NCI-H146 treated with DMSO at 0.1 percent for 48 hours (cell line): ENCODE results near the gene BPIFB4.

ENCODE experiments used
- DNase-seq: peaks from one replicate; lab custom pipeline; 2025; ENCODE audit not compliant: unreplicated experiment; lab: John Stamatoyannopoulos, UW

Gene BPIFB4

DNA sequence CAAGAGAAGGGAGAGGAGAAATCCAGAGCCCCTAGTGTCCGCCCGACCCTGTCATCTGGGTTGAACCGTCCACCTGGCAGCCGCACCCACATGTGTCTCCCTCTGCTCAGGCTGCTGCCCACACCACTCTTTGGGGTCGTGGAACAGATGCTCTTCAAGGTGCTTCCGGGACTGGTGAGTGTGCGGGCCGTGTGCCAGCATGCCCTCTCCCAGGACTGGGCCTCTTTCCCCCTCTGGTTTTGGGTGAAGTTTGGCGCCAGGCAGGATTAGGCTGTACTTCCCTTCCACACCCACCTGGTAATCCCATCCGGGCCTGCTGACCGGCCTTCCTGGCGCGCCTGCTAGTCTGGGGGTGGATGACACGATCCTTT, 17.8 kb upstream of the BPIFB4 start:
- no peak for DNase-seq

- DNase-seq, result no peak
Observed at GRCh38 chr20:33062105-33062824, 17.2 kb upstream of the BPIFB4 start.

GRCh38 chr20:33062825-33063149, 16.7 kb upstream of the BPIFB4 start:
- DNase-seq, result no peak

DNA sequence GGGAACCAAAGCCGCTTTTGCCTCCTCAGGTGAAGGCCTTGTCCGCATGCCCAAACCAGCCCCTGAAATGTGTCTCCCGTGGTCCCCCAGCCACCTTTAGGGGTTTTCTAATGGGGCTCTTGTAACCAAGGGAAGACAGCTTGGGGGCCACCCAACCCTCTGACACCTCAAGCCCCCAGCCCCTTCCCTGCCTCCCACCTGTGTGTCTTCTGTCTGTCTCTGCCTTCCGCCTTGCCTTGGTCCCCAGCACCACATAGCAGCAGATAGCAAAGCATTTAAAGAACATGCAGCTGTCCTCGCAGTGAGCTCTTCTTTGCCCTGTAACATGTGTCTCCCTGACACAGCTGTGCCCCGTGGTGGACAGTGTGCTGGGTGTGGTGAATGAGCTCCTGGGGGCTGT, 16.2 kb upstream of the BPIFB4 start:
- DNase-seq, result no peak

- no peak for DNase-seq
Observed at GRCh38 chr20:33064572-33065287, 14.7 kb upstream of the BPIFB4 start.

DNA sequence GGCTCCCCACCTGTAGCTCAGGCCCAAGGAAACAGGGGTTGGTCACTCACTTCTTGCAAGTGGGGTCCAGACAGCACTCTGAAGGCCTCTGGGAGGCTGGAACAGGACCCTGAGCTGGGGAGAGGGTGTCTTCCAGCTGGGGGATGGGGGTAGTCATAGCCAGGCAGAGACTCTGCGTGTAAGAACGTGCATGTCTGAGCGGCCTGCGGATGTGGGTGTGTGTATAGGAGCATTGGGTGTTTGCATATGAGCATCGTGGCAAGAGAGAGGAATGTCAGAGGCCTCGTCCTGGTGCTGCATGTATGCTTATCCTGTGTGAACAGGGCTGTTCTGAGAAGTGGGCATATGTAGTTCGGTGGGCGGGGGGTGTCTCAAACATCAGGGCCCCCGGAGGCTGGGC, 13.7 kb upstream of the BPIFB4 start:
- DNase-seq, result no peak

DNA sequence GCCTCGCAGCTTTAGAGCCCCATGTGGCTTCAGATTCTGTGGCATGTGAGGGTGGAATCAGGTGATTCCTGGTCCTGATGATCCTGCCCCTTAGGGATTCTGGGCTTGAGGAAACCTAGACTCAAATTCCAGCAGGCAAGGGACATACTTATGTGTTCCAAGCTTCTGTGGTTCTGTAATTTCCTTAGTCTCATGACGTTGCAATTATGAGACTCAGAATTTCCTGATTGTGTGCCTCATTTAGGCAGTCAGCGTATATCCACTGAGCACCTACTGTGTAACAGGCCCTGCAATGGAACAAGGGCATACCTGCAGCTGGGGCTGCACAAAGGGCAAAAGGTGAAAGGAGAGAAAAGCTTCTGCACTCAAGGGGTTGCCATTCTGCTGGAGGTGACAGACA, 11.6 kb upstream of the BPIFB4 start:
- no peak for DNase-seq

DNA sequence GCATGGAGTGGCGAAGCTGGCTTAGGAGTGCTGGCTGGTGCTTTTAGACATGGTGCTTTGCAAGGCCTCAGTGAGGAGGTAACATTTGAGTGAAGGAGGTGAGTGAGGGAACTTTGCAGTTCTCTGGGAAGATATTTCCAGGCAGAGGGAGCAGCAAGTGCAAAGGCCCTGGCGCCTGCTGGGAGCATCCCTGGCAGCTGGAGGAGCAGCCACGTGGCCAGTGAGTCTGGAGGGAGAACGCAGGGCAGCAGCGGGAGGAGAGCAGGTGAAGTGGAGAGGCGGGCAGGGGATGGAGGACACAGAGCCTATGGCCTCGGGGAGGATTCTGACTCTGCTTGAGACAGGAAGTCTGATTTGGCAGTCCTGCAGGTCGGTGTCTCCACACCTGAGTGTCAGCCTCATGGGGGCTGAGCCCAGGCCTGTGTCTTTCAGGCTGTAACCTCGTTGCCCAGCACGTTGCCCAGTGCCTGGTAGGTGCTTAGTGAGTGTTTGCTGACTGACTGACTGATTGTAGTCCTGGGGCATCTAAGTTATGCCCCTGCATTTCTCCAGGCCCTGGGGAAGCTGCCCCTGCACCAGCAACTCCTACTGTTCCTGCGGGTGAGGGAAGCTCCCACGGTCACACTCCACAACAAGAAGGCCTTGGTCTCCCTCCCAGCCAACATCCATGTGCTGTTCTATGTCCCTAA, 11.0 kb upstream of the BPIFB4 start:
- DNase-seq, result no peak

- no peak for DNase-seq
Observed at GRCh38 chr20:33069673-33070072, 9.8 kb upstream of the BPIFB4 start.

- DNase-seq, result no peak
Observed at GRCh38 chr20:33070111-33071053, 9.1 kb upstream of the BPIFB4 start.

- DNase-seq, result no peak
Observed at GRCh38 chr20:33071198-33071597, 8.2 kb upstream of the BPIFB4 start.

DNA sequence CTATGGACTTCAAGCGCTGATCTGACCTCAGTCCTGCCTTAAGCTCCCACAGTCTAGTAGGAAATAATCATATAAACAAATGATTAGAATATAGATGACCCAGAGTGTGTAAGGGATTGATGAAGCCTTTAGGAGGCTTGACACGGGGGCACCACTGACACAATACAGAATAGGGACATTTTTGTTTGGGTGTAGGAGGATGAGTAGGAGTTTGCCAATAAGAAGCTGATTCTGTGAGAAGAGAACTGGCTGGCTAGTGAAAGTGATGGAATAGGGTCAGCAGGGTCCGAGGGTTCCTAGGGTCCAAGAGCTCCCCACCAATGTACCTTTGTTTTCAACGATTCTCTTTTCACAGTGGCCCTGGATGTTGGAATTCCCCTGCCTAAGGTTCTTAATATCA, 7.1 kb upstream of the BPIFB4 start:
- DNase-seq, result no peak

DNA sequence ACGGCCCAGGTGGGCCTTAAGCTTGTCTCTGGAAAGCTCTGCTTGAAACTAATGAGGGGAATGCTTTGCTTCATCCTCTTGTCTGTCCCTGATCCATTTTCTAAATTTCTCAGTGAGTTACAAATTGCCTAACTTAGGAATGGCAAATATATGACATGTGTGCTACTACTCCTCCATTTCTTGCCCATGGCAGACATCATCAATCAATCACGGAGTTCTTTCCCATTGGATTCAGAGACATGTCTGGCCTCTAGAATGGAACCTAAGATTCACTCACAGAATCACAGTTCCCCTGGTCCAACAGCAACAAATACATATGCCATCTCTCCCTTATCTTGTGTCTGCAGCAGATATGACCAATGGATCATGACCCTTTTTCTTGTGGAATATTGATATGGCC, 6.6 kb upstream of the BPIFB4 start:
- no peak for DNase-seq

- no peak for DNase-seq
Observed at GRCh38 chr20:33074675-33075074, 4.8 kb upstream of the BPIFB4 start.

GRCh38 chr20:33075281-33075680, 4.2 kb upstream of the BPIFB4 start:
- DNase-seq, result no peak

DNA sequence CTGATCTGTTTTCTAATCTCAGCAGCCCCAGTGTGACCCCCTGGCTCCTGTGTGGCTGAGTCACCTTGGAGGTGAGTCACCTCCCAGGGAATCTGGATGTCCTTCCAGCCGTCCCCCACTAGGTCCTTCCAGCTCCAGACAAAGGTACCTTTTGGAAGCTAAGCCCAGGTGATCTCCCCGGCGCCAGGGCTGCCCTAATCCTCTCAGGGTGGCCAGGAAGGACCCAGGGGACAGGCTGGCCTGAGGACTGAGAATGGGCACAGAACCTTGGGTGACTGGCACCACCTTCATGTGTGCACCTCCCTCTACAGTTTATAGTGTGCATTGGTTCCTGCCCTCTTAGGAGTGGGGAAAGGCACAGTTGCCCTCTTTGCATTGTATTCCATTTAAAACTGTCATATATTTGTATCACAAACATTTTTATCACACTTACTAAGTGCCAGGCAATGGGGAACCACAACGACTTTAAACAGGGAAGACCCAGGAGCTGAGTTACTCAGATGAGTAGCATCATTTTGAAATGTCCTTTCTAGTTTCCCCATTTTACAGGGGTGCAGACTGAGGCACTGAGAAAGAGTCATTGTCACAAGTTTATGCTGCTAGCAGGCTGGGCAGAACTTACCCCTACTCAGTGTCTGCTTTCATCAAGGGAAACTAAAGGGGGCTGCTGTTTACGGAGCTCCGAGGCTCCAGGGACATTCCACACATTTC, 2.6 kb upstream of the BPIFB4 start:
- DNase-seq, result no peak

- no peak for DNase-seq
Observed at GRCh38 chr20:33081411-33082154, 2.1 kb downstream of the BPIFB4 start.

GRCh38 chr20:33082546-33082945, 3.1 kb downstream of the BPIFB4 start:
- no peak for DNase-seq

DNA sequence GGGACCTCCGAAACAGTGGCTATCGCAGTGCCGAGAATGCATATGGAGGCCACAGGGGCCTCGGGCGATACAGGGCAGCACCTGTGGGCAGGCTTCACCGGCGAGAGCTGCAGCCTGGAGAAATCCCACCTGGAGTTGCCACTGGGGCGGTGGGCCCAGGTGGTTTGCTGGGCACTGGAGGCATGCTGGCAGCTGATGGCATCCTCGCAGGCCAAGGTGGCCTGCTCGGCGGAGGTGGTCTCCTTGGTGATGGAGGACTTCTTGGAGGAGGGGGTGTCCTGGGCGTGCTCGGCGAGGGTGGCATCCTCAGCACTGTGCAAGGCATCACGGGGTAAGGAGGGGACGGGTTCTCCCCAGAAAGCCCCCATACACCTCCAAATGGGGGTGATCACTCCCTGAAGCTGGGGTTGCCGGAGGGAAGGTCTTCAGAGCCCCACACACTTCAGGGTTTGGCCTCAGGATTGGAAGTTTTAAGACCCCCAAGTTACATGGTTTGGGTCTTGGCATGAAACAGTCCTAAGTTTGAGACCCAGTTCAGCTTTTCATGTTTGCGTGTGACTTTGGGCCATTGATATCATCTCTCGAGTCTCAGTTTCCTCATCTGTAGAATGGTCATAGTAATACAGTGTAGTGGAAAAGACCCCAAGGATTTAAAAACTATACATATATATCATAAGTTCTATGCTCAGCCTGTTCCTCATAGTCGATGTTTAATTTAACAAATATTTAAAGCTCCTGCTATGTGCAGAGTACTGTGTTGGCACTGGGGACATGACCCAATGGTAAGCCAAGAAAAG, 4.3 kb downstream of the BPIFB4 start:
- no peak for DNase-seq
